Occipital lobe (tissue), 3 donors: ENCODE measurements around the gene ROR2. TPM values are rescaled to one million over a fixed set of nuclear protein-coding genes. Genes with fewer than 3 reads are reported as not detected.
A peak's percentile ranks its signal among the peaks of the same experiment; 100 is the strongest.
"Not testable (repeated sequence)": the region's sequence is repeated elsewhere in the genome, so short reads cannot be mapped to it uniquely, and the experiment has no call there.

ENCODE experiments used
- DNase-seq: peaks from one replicate; lab custom pipeline; 2025; lab: John Stamatoyannopoulos, UW
- small RNA-seq: library from RNA; depleted of rRNA; stranded (forward); fragments of <200 nt; gene quantifications from one replicate; pipeline ENCODE3, GENCODE V24; 2014
- total RNA-seq: library from RNA; depleted of rRNA; stranded (reverse); fragments of >200 nt; gene quantifications from one replicate; pipeline ENCODE4 v1.2.3, GENCODE V29; 2014

Gene ROR2
- total RNA-seq, 1 donor from 2014 or later = 0.94 TPM

DNA sequence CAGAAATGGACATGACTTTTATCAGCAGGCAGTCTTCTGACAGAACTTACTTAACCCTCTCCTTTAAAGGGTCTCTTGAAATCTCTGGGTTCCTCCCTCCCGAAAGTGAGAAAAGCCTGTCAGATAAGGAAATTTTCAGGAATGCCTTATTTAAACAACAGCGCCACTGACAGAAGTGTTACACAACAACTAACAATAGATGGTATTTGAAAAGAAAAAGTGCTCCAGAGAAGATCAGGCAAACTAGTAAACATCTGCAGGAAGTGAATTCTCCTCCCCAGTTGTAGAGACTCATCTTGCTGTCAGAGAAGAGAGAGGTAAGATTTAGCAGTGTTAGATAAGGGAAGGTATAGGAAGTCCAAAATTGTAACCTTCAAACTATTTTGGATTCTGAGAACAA is 419.2 kb downstream of the ROR2 start:
- no peak for DNase-seq

DNA sequence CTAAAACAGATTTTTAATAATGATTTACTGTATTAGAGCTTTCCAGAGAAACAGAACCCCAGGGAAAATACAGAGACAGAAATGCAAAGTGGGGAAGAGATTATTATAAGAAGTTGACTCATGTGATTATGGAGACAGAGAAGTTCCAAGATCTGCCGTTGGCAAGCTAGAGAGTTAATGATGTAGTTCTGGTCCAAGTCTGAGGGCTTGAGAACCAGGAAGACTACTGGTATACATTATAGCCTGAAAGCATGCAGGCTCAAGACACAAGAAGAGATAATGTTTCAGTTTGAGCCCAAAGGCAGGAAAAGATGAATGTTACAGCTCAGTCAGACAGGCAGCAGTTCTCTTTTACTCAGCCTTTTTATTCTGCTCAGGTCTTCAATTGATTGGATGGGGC is 427.5 kb downstream of the ROR2 start:
- no peak for DNase-seq

DNA sequence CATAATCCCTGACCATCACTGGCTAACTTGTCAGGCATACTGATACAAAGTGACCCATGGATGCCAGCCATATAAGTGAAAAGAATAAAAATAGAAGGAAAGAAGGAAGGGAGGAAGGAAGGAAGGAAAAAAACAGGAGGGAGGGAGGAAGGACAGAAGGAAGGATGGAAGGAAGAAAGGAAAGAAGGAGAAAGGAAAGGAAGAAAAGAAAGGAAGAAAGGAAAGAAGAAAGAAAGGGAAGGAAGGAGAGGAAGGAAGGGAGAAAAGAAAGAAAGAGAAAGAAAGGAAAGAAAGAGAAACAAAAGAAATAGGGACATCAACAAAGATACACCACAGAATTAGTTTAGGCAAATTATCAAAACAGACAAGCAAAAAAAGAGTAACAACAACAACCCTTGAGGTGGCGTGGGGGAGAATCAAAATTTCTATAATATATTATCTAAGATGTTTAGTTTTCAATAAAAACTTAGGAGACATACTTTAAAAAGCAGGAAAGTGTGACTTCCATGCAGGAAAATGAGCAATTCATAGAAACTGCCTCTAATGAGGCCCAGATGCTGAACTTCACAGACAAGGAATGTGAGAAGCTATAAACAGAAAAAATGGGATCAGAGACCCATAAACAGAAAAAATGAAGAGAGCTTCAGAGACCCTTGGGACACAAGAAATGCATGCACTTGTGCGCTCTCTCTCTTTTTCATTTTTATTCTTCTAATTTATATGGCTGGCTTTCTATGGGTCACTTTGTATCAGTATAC is 430.3 kb downstream of the ROR2 start:
- no peak for DNase-seq

DNA sequence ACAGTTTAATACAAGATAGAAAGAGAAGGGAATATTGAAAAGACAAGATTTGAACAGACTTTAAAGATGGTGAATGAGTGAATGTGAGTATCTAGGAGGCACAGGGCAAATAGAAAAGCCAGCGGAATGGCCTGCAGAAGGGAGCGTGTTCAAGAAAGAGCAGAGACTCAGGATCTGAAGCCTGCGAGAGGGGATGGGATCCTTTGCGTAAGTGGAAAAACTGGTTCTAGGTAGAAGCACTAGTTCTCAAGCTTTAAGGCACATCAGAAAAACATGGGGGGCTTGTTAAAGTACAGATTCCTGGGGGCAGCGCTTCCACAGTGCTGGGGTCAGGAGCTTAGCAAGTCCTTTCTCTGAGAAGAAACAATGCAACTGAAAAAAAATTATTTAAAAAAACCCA is 431.6 kb downstream of the ROR2 start:
- no peak for DNase-seq

DNA sequence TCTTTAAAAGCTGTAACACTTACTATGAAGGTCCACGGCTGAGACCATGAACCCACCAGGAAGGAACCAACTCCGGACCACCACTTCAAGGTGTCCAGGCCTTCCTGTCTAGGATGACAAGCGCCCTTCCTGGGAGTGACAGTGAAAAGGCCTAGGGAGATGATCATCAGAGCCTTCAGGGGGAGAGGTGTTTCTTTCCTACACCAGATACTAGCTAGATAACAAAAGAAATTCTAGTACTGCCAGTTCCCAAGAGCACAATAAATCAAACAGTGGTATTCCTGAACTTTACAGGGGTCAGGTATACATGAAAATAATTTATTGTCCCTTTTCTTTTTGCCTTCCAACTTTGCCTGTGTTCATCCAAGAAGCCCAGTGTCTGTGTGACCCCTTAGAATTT is 432.2 kb downstream of the ROR2 start:
- no peak for DNase-seq

DNA sequence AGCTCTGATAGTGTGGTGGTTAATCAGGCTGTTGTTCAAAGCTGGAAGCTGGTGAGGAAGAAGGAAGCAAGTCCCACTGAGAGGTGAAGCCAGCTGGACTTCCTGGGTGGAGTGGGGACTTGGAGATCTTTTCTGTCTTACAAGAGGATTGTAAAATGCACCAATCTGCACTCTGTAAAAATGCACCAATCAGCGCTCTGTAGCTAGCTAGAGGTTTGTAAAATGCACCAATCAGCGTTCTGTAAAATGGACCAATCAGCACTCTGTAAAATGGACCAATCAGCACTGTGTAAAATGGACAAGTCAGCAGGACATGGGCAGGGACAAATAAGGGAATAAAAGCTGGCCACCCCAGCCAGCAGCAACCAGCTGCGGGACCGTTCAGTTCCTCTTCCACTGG is 432.7 kb downstream of the ROR2 start:
- not testable (repeated sequence) for DNase-seq

DNA sequence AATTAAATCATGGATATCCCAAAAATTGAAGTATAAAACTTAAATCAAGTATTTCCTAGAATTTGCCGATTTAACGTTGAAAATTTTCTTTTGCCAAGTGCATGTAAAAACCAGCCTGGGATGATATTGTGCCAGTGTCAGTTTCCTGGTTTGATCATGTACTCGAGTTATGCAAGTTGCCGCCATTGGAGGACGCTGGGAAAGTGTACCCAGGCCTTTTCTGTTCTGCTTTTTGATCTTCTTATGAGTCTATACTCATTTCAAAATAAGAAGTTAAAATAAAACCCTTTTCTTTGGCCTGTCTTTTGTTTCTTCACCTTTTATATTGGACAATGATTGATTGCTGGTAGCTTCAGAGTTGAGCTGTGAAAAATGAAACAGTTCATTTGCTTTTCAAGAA is 433.3 kb downstream of the ROR2 start:
- DNase-seq = no peak

DNA sequence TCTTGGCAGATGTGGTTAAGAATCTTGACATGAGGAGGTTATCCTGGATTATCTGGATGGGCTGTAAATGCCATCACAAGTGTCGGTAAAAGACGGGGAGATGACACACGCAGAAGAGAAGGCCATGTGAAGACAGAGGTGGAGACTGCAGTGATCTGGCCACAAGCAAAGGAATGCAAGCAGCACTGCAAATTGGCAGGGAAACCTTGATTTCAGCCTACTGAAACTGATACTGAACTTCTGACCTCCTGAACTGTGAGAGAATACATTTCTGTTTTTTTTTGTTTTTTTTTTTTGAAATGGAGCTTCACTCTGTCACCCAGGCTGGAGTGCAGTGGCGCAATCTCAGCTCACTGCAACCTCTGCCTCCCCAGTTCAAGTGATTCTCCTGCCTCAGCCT is 433.9 kb downstream of the ROR2 start:
- DNase-seq = no peak

DNA sequence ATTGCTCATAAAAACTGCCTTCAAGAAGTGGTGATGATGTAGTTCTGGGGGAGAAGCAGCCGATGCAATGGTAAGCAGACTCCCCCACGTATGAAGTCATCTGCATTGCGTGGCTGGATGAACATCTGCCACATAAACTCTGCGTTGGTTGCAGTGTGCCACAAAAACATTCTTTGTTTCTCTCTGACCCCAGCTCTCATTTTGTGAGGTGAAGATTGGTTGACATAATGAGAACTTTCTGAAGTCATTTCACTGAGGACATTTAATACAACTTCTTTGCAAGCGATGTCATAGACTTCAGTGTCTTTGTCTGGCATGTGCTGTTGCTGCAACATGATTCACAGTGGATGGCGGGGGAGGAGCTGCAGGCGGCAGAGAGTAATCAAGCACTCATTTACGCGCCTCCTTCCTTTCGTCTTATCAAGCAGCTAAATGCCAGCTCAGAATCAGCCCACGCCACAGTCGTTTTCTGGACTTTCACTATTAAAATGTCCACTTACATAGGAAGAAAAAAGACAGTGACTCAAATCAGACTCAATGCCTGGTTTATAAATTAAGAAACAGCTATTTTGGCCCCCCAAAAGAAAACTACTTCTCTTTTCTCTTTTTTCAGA is 434.8 kb downstream of the ROR2 start:
- peak; percentile 75 for DNase-seq

Small RNA genes within 50 kb of the gene (small RNA-seq; reads per million reads assigned to genes)
- not detected for gene MIR3910-1

Other genes starting within 250 kb of the ROR2 start
- 84.1 TPM for gene SPTLC1, start 165.2 kb upstream of the ROR2 start, total RNA-seq